ENCODE results near the gene FOXD3.
"Not testable (repeated sequence)": the region's sequence is repeated elsewhere in the genome, so short reads cannot be mapped to it uniquely, and the experiment has no call there.

The FOXD3 gene

GRCh38 chr1:63321066-63321784 is 1.1 kb upstream of the FOXD3 start:
- no peak for DNase-seq

GRCh38 chr1:63321785-63322113 is 618 bp upstream of the FOXD3 start:
- no peak for DNase-seq

GRCh38 chr1:63322944-63323864 is 837 bp downstream of the FOXD3 start:
- DNase-seq: peak; percentile 53 to 84

- DNase-seq: peak in 1 of 2 experiments; percentile 84
These were observed 1.8 kb downstream of the FOXD3 start for GRCh38 chr1:63323865-63324778.

GRCh38 chr1:63324779-63325119 is 2.4 kb downstream of the FOXD3 start:
- no peak for DNase-seq

GRCh38 chr1:63325279-63325985 is 3.1 kb downstream of the FOXD3 start:
- no peak for DNase-seq

- DNase-seq: peak in 1 of 2 experiments; percentile 44
These were observed 3.7 kb downstream of the FOXD3 start for GRCh38 chr1:63326106-63326472.

- peak; percentile 30 to 73 for DNase-seq
These were observed 4.4 kb downstream of the FOXD3 start for GRCh38 chr1:63326473-63327380.

- DNase-seq: peak; percentile 54 to 88
These were observed 5.2 kb downstream of the FOXD3 start for GRCh38 chr1:63327417-63328054.

- DNase-seq: no peak
These were observed 5.8 kb downstream of the FOXD3 start for GRCh38 chr1:63328122-63328521.

- no peak for DNase-seq
These were observed 6.4 kb downstream of the FOXD3 start for GRCh38 chr1:63328781-63329180.

- no peak for DNase-seq
These were observed 7.4 kb downstream of the FOXD3 start for GRCh38 chr1:63329621-63330330.

GRCh38 chr1:63330331-63330916 is 8.1 kb downstream of the FOXD3 start:
- DNase-seq: no peak

- no peak for DNase-seq
These were observed 20.0 kb downstream of the FOXD3 start for GRCh38 chr1:63342402-63342801.

GRCh38 chr1:63343922-63344321 is 21.6 kb downstream of the FOXD3 start:
- no peak for DNase-seq

GRCh38 chr1:63350320-63350719 is 28.0 kb downstream of the FOXD3 start:
- DNase-seq: no peak

- no peak for DNase-seq
These were observed 30.4 kb downstream of the FOXD3 start for GRCh38 chr1:63352736-63353135.

GRCh38 chr1:63356234-63356633 is 33.9 kb downstream of the FOXD3 start:
- not testable (repeated sequence) for DNase-seq

GRCh38 chr1:63359561-63359960 is 37.2 kb downstream of the FOXD3 start:
- no peak for DNase-seq

- no peak for DNase-seq
These were observed 39.7 kb downstream of the FOXD3 start for GRCh38 chr1:63362073-63362472.

Measured in NCI-H526 (cell line).